ENCODE data around the gene BMPR1A.

DNA sequence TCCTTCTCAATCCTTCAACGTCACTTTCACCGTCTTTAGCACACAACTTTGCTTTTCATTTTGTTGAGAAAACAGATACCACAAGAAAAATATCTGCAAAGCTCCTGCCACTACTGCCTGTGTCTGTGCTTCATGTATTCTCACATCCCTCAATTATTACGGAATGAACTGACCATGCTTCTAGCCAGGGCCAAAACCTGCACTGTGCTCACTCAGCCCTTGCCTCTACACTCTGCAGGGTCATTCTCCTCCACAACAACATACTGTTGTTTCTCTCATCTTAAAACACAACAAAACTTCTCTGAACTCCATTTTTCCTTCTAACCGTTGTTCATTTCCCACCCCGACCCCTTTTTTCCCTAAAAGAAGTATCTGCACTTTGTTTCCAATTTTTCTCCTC, 29.5 kb downstream of the BMPR1A start:
- TF ChIP-seq, protein P1, sequence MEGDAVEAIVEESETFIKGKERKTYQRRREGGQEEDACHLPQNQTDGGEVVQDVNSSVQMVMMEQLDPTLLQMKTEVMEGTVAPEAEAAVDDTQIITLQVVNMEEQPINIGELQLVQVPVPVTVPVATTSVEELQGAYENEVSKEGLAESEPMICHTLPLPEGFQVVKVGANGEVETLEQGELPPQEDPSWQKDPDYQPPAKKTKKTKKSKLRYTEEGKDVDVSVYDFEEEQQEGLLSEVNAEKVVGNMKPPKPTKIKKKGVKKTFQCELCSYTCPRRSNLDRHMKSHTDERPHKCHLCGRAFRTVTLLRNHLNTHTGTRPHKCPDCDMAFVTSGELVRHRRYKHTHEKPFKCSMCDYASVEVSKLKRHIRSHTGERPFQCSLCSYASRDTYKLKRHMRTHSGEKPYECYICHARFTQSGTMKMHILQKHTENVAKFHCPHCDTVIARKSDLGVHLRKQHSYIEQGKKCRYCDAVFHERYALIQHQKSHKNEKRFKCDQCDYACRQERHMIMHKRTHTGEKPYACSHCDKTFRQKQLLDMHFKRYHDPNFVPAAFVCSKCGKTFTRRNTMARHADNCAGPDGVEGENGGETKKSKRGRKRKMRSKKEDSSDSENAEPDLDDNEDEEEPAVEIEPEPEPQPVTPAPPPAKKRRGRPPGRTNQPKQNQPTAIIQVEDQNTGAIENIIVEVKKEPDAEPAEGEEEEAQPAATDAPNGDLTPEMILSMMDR (IDR thresholded peaks at IDR 0.05): no peak
- no peak for TF ChIP-seq POLR2A (IDR thresholded peaks at IDR 0.05)
